HG03439 (cell line): ENCODE measurements around the gene ACACB.

Experiments used
- ATAC-seq: cut with Tn5 transposase; IDR thresholded peaks from one replicate; pipeline ENCODE4 v1.9.1; 2021; ENCODE audit warnings: mild to moderate bottlenecking, moderate library complexity; ENCODE audit not compliant: unreplicated experiment

Gene ACACB

GRCh38 chr12:109109746-109110350, 6.5 kb upstream of the ACACB start:
- ATAC-seq: no peak

- ATAC-seq: no peak
Observed at GRCh38 chr12:109110988-109111495, 5.3 kb upstream of the ACACB start.

GRCh38 chr12:109112720-109113465, 3.5 kb upstream of the ACACB start:
- no peak for ATAC-seq

- ATAC-seq: no peak
Observed at GRCh38 chr12:109113661-109114321, 2.6 kb upstream of the ACACB start.

GRCh38 chr12:109114644-109115043, 1.7 kb upstream of the ACACB start:
- ATAC-seq: no peak

- ATAC-seq: no peak
Observed at GRCh38 chr12:109115404-109115757, 1.0 kb upstream of the ACACB start.

GRCh38 chr12:109116611-109116949, 193 bp downstream of the ACACB start:
- no peak for ATAC-seq

GRCh38 chr12:109120095-109120494, 3.7 kb downstream of the ACACB start:
- ATAC-seq: no peak

GRCh38 chr12:109120557-109120956, 4.2 kb downstream of the ACACB start:
- ATAC-seq: no peak

GRCh38 chr12:109121346-109121880, 5.0 kb downstream of the ACACB start:
- no peak for ATAC-seq

- no peak for ATAC-seq
Observed at GRCh38 chr12:109124878-109125648, 8.7 kb downstream of the ACACB start.

GRCh38 chr12:109125791-109126190, 9.4 kb downstream of the ACACB start:
- no peak for ATAC-seq

GRCh38 chr12:109126784-109127183, 10.4 kb downstream of the ACACB start:
- no peak for ATAC-seq

GRCh38 chr12:109127533-109128242, 11.3 kb downstream of the ACACB start:
- no peak for ATAC-seq

GRCh38 chr12:109130297-109131153, 14.1 kb downstream of the ACACB start:
- ATAC-seq: no peak

- ATAC-seq: no peak
Observed at GRCh38 chr12:109131154-109132050, 15.0 kb downstream of the ACACB start.

GRCh38 chr12:109134186-109134917, 18.0 kb downstream of the ACACB start:
- ATAC-seq: no peak

- ATAC-seq: no peak
Observed at GRCh38 chr12:109137055-109137454, 20.7 kb downstream of the ACACB start.
